Spleen (tissue), 11 donors: ENCODE measurements around the gene HSPA2. TPM values are rescaled to one million over a fixed set of nuclear protein-coding genes. Genes with fewer than 3 reads are reported as not detected.

Experiments used
- DNase-seq: peaks from one replicate; pipeline ENCODE4 v3.0.0-alpha.2; 2020
- H3K27ac ChIP-seq, 8 donors: fragments of 200-600 bp; sonication (generic) in 7 of 8; 1 replicate in 4 of 8; 2 replicates in 4 of 8; pipeline versions ENCODE4 v1.5.0 to v1.8.0; 2016 to 2021; ENCODE audit warnings: inconsistent platforms in 4 of 8, mild to moderate bottlenecking in 4 of 8, moderate library complexity in 1 of 8
- H3K27me3 ChIP-seq, 7 donors: fragments of 200-600 bp; sonication (generic) in 6 of 7; replicated peaks in 1 of 7; 1 replicate in 4 of 7; 2 replicates in 3 of 7; pipeline versions ENCODE4 v1.5.0 to v1.8.0; 2016 to 2021; ENCODE audit warnings: inconsistent platforms in 3 of 7, mild to moderate bottlenecking in 1 of 7
- H3K36me3 ChIP-seq, 6 donors: fragments of 200-600 bp; sonication (generic) in 5 of 6; 1 replicate in 4 of 6; 2 replicates in 2 of 6; pipeline versions ENCODE4 v1.5.0 to v1.8.0; 2016 to 2021; ENCODE audit warnings: inconsistent platforms in 2 of 6
- H3K4me1 ChIP-seq, 6 donors: fragments of 200-600 bp; sonication (generic) in 5 of 6; 1 replicate in 3 of 6; 2 replicates in 3 of 6; pipeline versions ENCODE4 v1.5.0 to v1.8.0; 2016 to 2021; ENCODE audit warnings: inconsistent platforms in 3 of 6
- H3K4me3 ChIP-seq, 8 donors: fragments of 200-600 bp; sonication (generic) in 7 of 8; 1 replicate in 4 of 8; 2 replicates in 4 of 8; pipeline versions ENCODE4 v1.5.0 to v1.8.0; 2016 to 2021; ENCODE audit warnings: inconsistent platforms in 4 of 8, mild to moderate bottlenecking in 4 of 8, moderate library complexity in 2 of 8
- H3K9me3 ChIP-seq, 8 donors: fragments of 200-600 bp; sonication (generic) in 7 of 8; 1 replicate in 4 of 8; 2 replicates in 4 of 8; pipeline versions ENCODE4 v1.5.0 to v1.8.0; 2016 to 2021; ENCODE audit warnings: inconsistent platforms in 4 of 8
- POLR2A ChIP-seq, 3 donors: fragments of 450-650 bp; IDR thresholded peaks; one replicate each; pipeline ENCODE4 v1.5.1; 2017; ENCODE audit warnings: antibody characterized with exemption in 3 of 3, mild to moderate bottlenecking in 1 of 3
- POLR2AphosphoS5 ChIP-seq, 3 donors: sonication (generic); formaldehyde crosslinking; IDR thresholded peaks; one replicate each; pipeline ENCODE4 v1.5.1; 2017; ENCODE audit warnings: antibody characterized with exemption in 3 of 3
- WGBS, 5 donors: extraction: QIAGEN DNeasy Blood & Tissue Kit in 3 of 5; methylation state at CpG; one replicate each; pipeline versions ENCODE4 v1.1.5 to v1.1.7; 2013 to 2018; 5-methylcytosine and 5-hydroxymethylcytosine counted together
- intact Hi-C: fragments of 100-400 bp; cut with DNase I; formaldehyde crosslinking; loops from one replicate; pipeline ENCODE4 v1.15.0; 2023; ENCODE audit warnings: low total_unique reads
- polyA plus RNA-seq, 3 donors: library from polyadenylated mRNA; stranded (reverse); fragments of 200-250 nt; gene quantifications; one replicate each; pipeline ENCODE4 v1.2.1, GENCODE V29; 2013
- total RNA-seq, 7 donors: library from RNA; depleted of rRNA in 3 of 7; stranded (reverse); fragments of >200 nt in 3 of 7; fragmentation: NEBNext Ultra II Directional in 4 of 7; extraction: Animal tissue kit (Norgen Biotek cat#: 25700) in 4 of 7; gene quantifications; one replicate each; pipeline versions ENCODE4 v1.1.0 to v1.2.1, GENCODE V29; 2016 to 2021
- TF ChIP-seq, protein P1 (sequence below), 11 experiments: fragments of 200-600 bp in 7 of 11; fragments of 450-650 bp in 4 of 11; sonication (generic) in 4 of 11; IDR thresholded peaks in 8 of 11; conservative IDR thresholded peaks in 3 of 11; 1 replicate in 7 of 11; 2 replicates in 4 of 11; pipeline versions ENCODE4 v1.4.0 to v1.8.0; 2016 to 2021; ENCODE audit warnings: antibody characterized with exemption in 11 of 11, inconsistent platforms in 4 of 11, mild to moderate bottlenecking in 1 of 11
- donor health status: healthy with polysubstance abuse.
- donor health status: DM: no; HTN: no; CAD: no; lungs with moderate emphysema.
- donor health status: DM: no; HTN: no; CAD: no.
- donor health status: Bipolar disorder and iron deficiency.
- donor health status: healthy.
- donor health status: DM: no; HTN: no; CAD: no.
- donor health status: DM: yes; HTN: yes; CAD: no.

Gene HSPA2
- total and polyA plus RNA-seq, 10 donors: 3.9 to 53.8 (median 23.6) TPM

DNA sequence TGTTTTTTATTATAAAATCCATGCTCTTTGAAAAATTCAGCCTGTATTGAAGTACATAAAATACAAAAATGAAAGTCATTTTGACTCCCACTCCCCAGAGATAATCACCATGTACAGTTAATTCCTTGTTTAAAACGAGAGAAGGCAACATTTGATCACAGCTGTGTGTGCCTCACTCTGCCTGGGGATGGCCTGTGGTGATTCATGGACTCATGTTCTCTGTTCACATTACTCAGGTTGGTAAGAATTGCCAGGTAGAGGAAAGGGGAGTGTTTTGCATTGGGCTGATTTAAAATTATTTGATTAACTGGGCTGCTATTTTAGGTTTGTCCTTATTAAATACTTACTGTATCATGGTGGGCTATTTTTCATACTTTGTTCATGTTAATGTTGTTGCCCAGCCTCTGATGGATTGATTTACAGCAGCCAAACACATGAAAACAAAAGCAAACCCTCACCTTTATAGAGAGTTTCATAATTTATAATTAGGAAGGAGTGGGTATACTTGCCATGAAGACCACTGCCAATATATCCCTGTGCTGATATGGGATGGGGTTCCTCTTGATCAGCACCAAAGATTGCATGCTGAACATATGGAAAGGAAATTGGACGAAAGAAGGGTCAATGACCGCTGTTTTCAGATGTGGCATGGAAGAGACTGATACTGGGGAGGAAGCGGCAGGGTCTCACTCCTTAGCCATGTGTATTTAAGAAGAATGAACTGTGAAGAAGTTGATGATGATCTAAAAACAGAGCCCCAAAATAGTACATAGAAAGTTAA, 33.0 kb upstream of the HSPA2 start:
- intact Hi-C loops: no loop called here
- WGBS, 5 donors: 43 to 70% (median 57%) methylated on average over 4 of the region's 4 CpGs
- Histone ChIP-seq H3K36me3 (no peaks in the 10 kb centered on the region), H3K9me3 (no peaks in the 10 kb centered on the region), H3K27ac (peak overlapping the region in 7 of 8 donors; percentile 99 to 100 (median 99)), H3K4me1 (peaks cover 41 to 80% (median 70%) of the 10 kb centered on the region in 6 donors), H3K27me3 (no peaks in the 10 kb centered on the region), H3K4me3 (peak overlapping the region in 3 of 8 donors; percentile 79 to 88 (median 88))
- no peak for DNase-seq
- TF ChIP-seq, protein P1, sequence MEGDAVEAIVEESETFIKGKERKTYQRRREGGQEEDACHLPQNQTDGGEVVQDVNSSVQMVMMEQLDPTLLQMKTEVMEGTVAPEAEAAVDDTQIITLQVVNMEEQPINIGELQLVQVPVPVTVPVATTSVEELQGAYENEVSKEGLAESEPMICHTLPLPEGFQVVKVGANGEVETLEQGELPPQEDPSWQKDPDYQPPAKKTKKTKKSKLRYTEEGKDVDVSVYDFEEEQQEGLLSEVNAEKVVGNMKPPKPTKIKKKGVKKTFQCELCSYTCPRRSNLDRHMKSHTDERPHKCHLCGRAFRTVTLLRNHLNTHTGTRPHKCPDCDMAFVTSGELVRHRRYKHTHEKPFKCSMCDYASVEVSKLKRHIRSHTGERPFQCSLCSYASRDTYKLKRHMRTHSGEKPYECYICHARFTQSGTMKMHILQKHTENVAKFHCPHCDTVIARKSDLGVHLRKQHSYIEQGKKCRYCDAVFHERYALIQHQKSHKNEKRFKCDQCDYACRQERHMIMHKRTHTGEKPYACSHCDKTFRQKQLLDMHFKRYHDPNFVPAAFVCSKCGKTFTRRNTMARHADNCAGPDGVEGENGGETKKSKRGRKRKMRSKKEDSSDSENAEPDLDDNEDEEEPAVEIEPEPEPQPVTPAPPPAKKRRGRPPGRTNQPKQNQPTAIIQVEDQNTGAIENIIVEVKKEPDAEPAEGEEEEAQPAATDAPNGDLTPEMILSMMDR (IDR thresholded peaks at IDR 0.05 in 8 of 11, conservative IDR thresholded peaks at IDR 0.05 in 3 of 11): no peak

DNA sequence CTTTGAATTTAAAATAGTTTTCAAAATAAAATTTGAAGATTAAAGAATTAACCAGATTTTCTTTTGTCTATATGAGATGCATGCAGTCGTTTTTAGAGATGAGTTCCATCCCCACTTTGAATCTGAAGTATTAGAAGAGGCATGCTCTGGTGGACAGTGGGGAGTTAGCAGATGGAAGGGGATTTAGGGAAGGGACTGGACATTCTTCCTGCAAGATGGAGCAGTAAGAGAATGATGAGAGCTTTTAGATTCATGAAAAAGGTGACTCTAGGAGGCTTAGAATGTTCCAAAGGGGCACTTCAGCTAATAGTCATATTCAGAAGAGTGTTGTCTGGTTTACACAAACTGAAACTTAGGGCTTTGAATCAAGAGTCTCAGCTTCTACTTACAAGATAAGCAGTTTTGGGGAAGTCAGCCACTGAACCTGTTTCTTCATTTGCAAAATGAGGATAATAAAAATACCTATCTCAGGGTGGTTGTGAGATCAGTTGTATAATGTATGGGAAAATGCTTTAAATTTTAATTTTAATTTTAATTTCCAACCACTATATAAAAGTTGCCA, 32.2 kb upstream of the HSPA2 start:
- WGBS, 5 donors: 24 to 35% (median 28%) methylated on average over 1 of the region's 1 CpG
- intact Hi-C loops: no loop called here
- Histone ChIP-seq H3K36me3 (peaks cover 0 to 5% (median 0%) of the 10 kb centered on the region in 6 donors), H3K27ac (peak overlapping the region in 7 of 8 donors; percentile 24 to 100 (median 99)), H3K27me3 (no peaks in the 10 kb centered on the region), H3K4me1 (peaks cover 48 to 81% (median 73%) of the 10 kb centered on the region in 6 donors), H3K9me3 (no peaks in the 10 kb centered on the region), H3K4me3 (peak overlapping the region in 2 of 8 donors; percentile 5 to 88)
- no peak for DNase-seq
- TF ChIP-seq POLR2AphosphoS5 (IDR thresholded peaks at IDR 0.05) (no peak), POLR2A (IDR thresholded peaks at IDR 0.05) (no peak)
- TF ChIP-seq, protein P1 (IDR thresholded peaks at IDR 0.05 in 8 of 11, conservative IDR thresholded peaks at IDR 0.05 in 3 of 11): no peak

DNA sequence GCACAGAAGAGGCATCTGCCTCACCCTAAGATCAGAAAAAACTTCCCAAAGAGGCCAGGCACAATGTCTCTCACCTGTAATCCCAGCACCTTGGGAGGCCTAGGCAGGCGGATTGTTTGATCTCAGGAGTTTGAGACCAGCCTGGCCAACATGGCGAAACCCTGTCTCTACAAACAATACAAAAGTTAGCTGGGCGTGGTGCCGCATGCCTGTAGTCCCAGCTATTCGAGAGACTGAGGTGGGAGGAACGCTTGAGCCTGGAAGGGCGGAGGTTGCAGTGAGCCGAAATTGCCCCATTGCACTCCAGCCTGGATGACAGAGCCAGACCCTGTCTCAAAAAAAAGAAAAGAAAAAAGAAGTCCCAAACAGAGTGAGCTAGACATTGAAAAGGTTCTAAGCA, 31.5 kb upstream of the HSPA2 start:
- intact Hi-C loops: no loop called here
- H3K27ac ChIP-seq: peak overlapping the region in 3 of 8 donors; percentile 2 to 39 (median 27)
- DNase-seq: no peak
- H3K27me3 ChIP-seq: no peaks in the 10 kb centered on the region
- H3K9me3 ChIP-seq: no peaks in the 10 kb centered on the region
- WGBS, 5 donors: 79 to 92% (median 88%) methylated on average over 8 of the region's 8 CpGs
- H3K4me1 ChIP-seq: peaks cover 48 to 88% (median 78%) of the 10 kb centered on the region in 6 donors
- no peak for TF ChIP-seq POLR2A (IDR thresholded peaks at IDR 0.05)
- TF ChIP-seq POLR2AphosphoS5 (IDR thresholded peaks at IDR 0.05): no peak
- TF ChIP-seq, protein P1 (IDR thresholded peaks at IDR 0.05 in 8 of 11, conservative IDR thresholded peaks at IDR 0.05 in 3 of 11): no peak
- H3K4me3 ChIP-seq: no peak overlapping the region
- H3K36me3 ChIP-seq: peaks cover 0 to 9% (median 0%) of the 10 kb centered on the region in 6 donors
